HG03045 (cell line): ENCODE data around the gene SERPINA3.

Experiments
- ATAC-seq: cut with Tn5 transposase; IDR thresholded peaks from one replicate; pipeline ENCODE4 v1.9.1; 2021; ENCODE audit warnings: mild to moderate bottlenecking, moderate library complexity; ENCODE audit not compliant: unreplicated experiment

The SERPINA3 gene

GRCh38 chr14:94650806-94651805, 38.9 kb downstream of the SERPINA3 start:
- ATAC-seq: no peak

- ATAC-seq: no peak
These were observed 41.1 kb downstream of the SERPINA3 start for GRCh38 chr14:94653321-94653720.

GRCh38 chr14:94654071-94654861, 42.1 kb downstream of the SERPINA3 start:
- ATAC-seq: no peak

- ATAC-seq: no peak
These were observed 43.0 kb downstream of the SERPINA3 start for GRCh38 chr14:94655169-94655710.

DNA sequence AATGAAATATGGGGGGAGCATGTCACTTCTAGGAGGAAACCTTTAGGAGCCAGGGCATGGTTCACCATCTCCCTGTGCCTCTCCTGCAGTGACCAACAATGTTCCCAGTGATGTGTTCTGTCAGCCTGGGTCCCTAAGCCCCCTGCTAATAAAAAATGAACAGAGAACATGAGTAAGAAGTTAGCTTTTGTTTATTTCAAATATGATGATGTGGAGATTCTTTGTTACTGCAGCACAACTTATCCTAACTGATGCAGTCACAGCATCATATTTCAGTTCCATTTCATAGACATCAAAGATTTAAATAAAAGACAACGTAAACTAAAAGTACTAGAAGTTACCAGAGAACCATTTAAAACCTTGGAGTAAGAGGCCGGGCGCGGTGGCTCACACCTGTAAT, 43.9 kb downstream of the SERPINA3 start:
- ATAC-seq: no peak

DNA sequence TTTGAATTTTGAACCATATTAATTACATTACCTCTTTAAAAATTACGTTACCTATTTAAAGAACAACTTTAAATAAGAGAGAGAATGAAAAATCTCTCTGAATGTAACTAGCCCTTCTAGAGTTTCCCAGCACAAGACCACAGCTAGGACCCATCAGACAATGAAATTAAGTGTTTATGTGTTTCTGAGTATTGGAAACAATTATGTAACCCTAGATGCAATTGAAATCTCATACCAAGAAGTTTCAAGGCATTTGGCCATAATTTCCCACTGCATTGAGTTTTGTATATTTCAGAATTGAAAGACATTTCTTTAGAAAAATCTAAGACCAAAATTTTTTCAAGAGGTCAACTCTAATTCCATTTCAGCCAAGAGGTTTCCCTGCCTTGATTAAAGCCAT, 47.1 kb downstream of the SERPINA3 start:
- ATAC-seq: no peak

DNA sequence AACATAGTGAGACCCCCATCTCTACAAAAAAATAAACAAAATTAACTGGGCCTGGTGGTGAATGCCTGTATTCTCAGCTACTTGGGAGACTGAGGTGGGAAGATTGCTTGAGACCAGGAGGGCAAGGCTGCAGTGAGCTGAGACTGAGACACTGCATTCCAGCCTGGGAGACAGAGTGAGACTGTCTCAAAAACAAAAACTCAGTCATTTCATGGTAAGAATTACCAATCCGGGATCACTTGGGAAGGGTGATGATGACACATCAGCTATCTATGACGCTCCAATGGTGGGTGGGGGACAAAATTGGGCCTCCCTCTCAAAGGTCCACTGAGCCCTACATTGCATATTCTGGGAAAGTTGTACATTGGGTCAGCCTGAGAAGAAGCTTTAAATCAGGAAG, 47.7 kb downstream of the SERPINA3 start:
- no peak for ATAC-seq

DNA sequence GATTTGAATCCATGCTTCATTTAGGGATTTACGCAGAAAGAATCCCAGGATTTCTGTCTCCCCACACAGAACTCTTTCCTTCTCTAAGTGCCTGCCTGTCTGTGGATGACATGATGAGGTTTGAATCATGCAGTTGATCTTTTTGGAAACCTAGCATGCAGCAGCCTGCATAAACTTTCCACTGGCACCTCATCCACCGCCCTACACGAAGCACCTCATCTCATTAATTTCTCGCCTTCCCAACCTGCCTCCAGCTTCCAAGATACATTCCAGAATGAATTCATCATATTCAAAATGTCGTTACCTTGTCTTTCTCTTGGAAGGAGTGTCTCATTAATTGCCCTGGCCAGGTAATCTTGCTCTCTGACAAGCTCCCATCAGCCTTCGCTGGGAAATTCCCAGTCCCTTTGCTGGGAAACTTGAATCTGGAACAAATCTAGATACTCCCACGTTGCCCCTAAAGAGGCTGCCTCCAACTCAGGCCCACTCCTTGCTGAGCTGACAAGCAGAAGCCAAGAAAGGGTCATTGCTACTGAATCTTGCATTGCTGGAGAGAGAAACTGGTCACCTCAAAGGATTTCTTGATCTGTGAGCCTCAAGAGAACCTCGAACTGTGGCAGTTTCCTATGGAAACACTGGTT, 48.2 kb downstream of the SERPINA3 start:
- ATAC-seq: no peak

- ATAC-seq: no peak
These were observed 51.3 kb downstream of the SERPINA3 start for GRCh38 chr14:94663538-94663937.

- no peak for ATAC-seq
These were observed 51.9 kb downstream of the SERPINA3 start for GRCh38 chr14:94663965-94664704.

DNA sequence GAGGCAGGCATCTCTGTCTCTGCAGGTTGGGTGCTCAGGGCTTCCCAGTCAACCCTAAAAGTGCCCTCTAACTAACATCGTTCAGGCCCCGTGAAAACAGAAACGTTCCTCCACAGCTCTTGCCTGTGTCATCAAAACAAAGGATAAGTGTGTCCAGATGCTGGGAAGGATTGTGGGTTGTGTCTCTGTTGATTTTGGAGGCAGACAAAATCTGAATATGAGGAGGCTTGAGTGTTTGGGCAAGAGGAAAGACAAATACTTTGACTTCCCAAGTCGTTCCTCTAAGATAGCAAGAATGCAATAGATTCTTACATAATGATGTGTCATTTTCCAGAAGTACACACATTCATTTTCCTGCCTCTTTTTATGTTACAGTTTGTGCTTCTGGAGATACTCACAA, 52.9 kb downstream of the SERPINA3 start:
- no peak for ATAC-seq

DNA sequence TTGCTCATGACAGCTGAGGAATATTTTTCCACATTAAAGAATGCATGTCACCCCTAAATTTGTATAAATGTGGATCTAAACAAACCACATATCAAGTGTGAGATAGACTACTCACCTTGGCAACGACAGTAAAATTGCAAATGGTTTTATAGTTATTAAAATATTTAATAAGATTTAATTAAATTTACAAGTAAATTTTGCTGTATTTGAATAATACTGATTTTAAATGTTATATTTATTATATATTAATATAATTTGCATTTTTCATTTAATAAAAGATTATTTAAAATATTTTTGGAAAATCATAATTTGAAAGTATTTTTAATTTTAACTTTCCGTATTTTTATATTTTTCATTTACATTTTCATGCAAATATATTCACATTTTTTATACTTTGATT, 53.4 kb downstream of the SERPINA3 start:
- no peak for ATAC-seq

DNA sequence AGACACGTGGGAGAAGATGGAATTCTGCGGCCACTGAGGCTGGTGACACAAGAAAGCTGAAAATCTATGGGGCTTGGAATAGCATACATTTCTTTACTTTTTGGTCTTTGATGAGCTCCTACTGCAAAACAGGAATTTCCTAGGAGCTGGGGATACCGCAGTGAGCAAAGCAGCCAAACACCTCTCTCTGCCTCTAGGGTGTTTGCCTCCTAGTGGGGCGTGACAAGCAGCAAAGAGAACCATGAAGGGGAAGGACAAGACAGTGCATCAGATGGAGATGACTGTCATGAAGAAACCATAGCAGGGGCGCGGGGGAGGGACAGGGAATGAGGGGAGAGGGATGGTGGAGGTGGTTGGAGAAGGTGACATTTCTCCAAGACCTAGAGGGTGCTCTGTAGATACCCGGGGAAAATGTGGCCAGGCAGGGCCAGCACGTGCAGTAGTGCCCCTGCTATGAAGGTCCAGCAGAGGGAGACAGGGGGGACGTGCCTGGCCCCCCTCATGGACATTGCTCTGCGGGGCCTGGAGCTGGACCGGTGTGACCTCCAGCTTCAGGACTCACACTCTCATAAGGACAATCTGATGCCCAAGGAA, 58.6 kb downstream of the SERPINA3 start:
- ATAC-seq: no peak

DNA sequence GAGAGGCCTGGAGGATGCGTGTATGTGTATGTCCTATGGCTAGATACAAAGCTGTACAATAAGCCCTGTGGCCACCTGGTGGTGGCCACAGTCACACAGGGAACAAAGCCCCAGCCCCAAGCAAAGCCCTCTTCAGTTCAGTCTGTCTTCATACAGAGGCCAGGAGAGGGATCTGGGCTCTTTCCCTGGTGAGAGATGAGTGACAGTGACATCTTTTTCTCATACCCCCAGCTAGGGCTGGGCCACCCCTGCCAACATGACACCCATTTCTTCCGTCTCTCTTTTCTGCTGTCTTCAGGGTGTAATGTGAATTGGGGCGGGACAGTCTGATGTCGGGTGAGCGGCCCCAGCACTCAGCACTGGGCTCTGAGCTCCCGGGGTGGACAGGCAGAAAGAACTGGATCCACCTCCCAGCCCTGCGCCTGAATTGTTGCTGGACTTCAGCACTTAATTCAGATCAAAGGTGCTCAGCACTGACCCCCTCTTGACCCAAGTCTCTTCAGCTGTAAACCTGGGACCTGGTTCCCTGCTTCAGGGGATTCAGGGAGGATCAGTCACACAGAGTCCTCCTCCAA, 59.8 kb downstream of the SERPINA3 start:
- ATAC-seq: no peak

DNA sequence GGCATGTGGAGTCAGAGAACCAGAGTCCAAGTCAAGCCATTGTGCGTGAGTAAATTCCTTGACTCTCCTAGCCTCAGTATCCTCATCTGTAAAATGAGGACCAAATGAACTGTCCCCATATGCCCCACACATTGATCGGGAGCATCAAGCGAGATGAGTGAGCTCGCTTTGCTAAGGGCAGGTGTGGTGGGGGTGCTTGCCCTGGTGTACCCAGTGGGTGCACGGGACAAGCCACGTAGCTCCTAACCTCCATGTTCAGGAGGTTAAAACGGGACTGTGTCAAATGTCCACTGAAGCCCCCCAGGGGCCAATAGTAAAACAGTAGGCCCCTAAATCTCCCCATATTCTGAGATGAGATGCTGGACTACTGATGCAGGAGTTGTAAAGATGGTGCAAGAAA, 60.9 kb downstream of the SERPINA3 start:
- ATAC-seq: no peak
